K562 (cell line): Measurements from ENCODE around the gene SUPT7L. TPM values are rescaled to one million over a fixed set of nuclear protein-coding genes. Genes with fewer than 3 reads are reported as not detected.
A peak's percentile ranks its signal among the peaks of the same experiment; 100 is the strongest.

ENCODE experiments used
- BRD9 ChIP-seq: fragments of 450-650 bp; IDR thresholded peaks from 2 replicates; pipeline ENCODE4 v1.6.1; 2018; ENCODE audit warnings: low read depth; ENCODE audit not compliant: partially characterized antibody
- CREM ChIP-seq: IDR thresholded peaks from 2 replicates; pipeline ENCODE4 v1.6.1; 2014; ENCODE audit warnings: antibody characterized with exemption, low read depth
- FOXA3 ChIP-seq, 2 experiments: fragments of 450-650 bp in 1 of 2; sonication (generic) in 1 of 2; formaldehyde crosslinking; IDR thresholded peaks in 1 of 2; conservative IDR thresholded peaks in 1 of 2; 2 replicates each; pipeline versions ENCODE4 v1.4.0 to v1.8.0; 2020 to 2022; ENCODE audit warnings: mild to moderate bottlenecking in 2 of 2, missing genetic modification reagents in 1 of 2
- GTF2E2 ChIP-seq: fragments of 200-800 bp; sonication (Bioruptor generic); IDR thresholded peaks from 2 replicates; pipeline ENCODE4 v1.6.1; 2016; ENCODE audit warnings: missing genetic modification characterization, missing compliant biosample characterization
- HDAC6 ChIP-seq: IDR thresholded peaks from 2 replicates; pipeline ENCODE4 v1.6.1; 2012; ENCODE audit warnings: low read depth, mild to moderate bottlenecking, control low read depth, inconsistent platforms, low read length, moderate library complexity
- HNRNPLL ChIP-seq: fragments of 200-400 bp; formaldehyde crosslinking; IDR thresholded peaks from 2 replicates; pipeline ENCODE4 v1.6.1; 2017; ENCODE audit warnings: low read length, low read depth, mild to moderate bottlenecking; ENCODE audit not compliant: poor library complexity, severe bottlenecking
- MAFF ChIP-seq: IDR thresholded peaks from 2 replicates; pipeline ENCODE4 v1.6.1; 2012; ENCODE audit warnings: low read length, improper control_type of control experiment
- MAFG ChIP-seq: fragments of 450-650 bp; conservative IDR thresholded peaks from 2 replicates; pipeline ENCODE4 v1.6.1; 2016; ENCODE audit warnings: missing genetic modification characterization, missing compliant biosample characterization
- NFXL1 ChIP-seq: fragments of 450-650 bp; formaldehyde crosslinking; IDR thresholded peaks from 2 replicates; pipeline ENCODE4 v1.4.0; 2021; ENCODE audit warnings: mild to moderate bottlenecking
- NR4A1 ChIP-seq, 2 experiments: fragments of 250-450 bp in 1 of 2; fragments of 450-650 bp in 1 of 2; sonication (Bioruptor Pico) in 1 of 2; IDR thresholded peaks; 2 replicates each; pipeline versions ENCODE4 v1.4.0 to v1.6.1; 2016 to 2020; ENCODE audit warnings: mild to moderate bottlenecking in 2 of 2, missing compliant biosample characterization in 1 of 2, missing genetic modification characterization in 1 of 2, moderate library complexity in 1 of 2
- PHF8 ChIP-seq: fragments of 200-600 bp; sonication (generic); IDR thresholded peaks from 2 replicates; pipeline ENCODE4 v1.6.1; 2012; ENCODE audit warnings: mixed run types, mild to moderate bottlenecking, inconsistent platforms, low read length, moderate library complexity, borderline replicate concordance
- POLR2H ChIP-seq: IDR thresholded peaks from 2 replicates; pipeline ENCODE4 v1.6.1; 2016; ENCODE audit warnings: missing genetic modification characterization, low read depth, mild to moderate bottlenecking, control low read depth, missing compliant biosample characterization, moderate library complexity
- PTBP1 ChIP-seq: fragments of 200-400 bp; formaldehyde crosslinking; IDR thresholded peaks from 2 replicates; pipeline ENCODE4 v1.6.1; 2017; ENCODE audit warnings: low read depth, low read length
- RB1 ChIP-seq: fragments of 450-650 bp; IDR thresholded peaks from 2 replicates; pipeline ENCODE4 v1.6.1; 2017; ENCODE audit warnings: low read depth, mild to moderate bottlenecking
- TAF15 ChIP-seq: fragments of 200-400 bp; formaldehyde crosslinking; IDR thresholded peaks from 2 replicates; pipeline ENCODE4 v1.6.1; 2017; ENCODE audit warnings: mild to moderate bottlenecking, low read depth, low read length, moderate library complexity
- TAF9B ChIP-seq: fragments of 450-650 bp; IDR thresholded peaks from 2 replicates; pipeline ENCODE4 v1.6.1; 2018; ENCODE audit warnings: mild to moderate bottlenecking; ENCODE audit not compliant: partially characterized antibody
- TCF7 ChIP-seq: sonication (generic); IDR thresholded peaks from 2 replicates; pipeline ENCODE4 v1.6.1; 2016; ENCODE audit warnings: antibody characterized with exemption, borderline replicate concordance
- polyA plus RNA-seq, 8 experiments: library from polyadenylated mRNA; depleted of rRNA in 4 of 8; stranded (reverse) in 5 of 8; unstranded in 3 of 8; fragments of >200 nt; fragmentation: Nextera tagmentation in 2 of 8; fragmentation: Illumina TruSeq in 1 of 8; extraction: Ambion mirVana in 2 of 8; extraction: Trizol in 1 of 8; gene quantifications; 2 replicates each; pipeline versions ENCODE4 v1.2.1 to v1.2.3, GENCODE V29; 2011 to 2014; ENCODE audit warnings: inconsistent platforms in 1 of 8, missing spikeins in 1 of 8
- total RNA-seq, 7 experiments: library from RNA; depleted of rRNA in 6 of 7; stranded (reverse); fragments of >200 nt in 6 of 7; fragmentation: Illumina TruSeq in 2 of 7; extraction: Trizol in 2 of 7; gene quantifications; 2 replicates each; pipeline versions ENCODE4 v1.2.1 to v1.2.3, GENCODE V29; 2011 to 2021; ENCODE audit warnings: low replicate concordance in 1 of 7
- TF ChIP-seq, protein P1 (sequence below): fragments of 250-450 bp; sonication (Bioruptor Pico); IDR thresholded peaks from 2 replicates; pipeline ENCODE4 v1.5.0; 2022; ENCODE audit warnings: mild to moderate bottlenecking
- TF ChIP-seq, protein P2 (sequence below), 2 experiments: fragments of 450-650 bp; conservative IDR thresholded peaks; 2 replicates each; pipeline ENCODE4 v1.6.1; 2017; ENCODE audit warnings: mild to moderate bottlenecking in 2 of 2, moderate library complexity in 2 of 2

The SUPT7L gene
- total and polyA plus RNA-seq, 9 of the 15 experiments (the other 6 are each of a cell fraction or from before 2014, with no cell fraction given), result 22.0 to 72.8 (median 40.2) TPM

DNA sequence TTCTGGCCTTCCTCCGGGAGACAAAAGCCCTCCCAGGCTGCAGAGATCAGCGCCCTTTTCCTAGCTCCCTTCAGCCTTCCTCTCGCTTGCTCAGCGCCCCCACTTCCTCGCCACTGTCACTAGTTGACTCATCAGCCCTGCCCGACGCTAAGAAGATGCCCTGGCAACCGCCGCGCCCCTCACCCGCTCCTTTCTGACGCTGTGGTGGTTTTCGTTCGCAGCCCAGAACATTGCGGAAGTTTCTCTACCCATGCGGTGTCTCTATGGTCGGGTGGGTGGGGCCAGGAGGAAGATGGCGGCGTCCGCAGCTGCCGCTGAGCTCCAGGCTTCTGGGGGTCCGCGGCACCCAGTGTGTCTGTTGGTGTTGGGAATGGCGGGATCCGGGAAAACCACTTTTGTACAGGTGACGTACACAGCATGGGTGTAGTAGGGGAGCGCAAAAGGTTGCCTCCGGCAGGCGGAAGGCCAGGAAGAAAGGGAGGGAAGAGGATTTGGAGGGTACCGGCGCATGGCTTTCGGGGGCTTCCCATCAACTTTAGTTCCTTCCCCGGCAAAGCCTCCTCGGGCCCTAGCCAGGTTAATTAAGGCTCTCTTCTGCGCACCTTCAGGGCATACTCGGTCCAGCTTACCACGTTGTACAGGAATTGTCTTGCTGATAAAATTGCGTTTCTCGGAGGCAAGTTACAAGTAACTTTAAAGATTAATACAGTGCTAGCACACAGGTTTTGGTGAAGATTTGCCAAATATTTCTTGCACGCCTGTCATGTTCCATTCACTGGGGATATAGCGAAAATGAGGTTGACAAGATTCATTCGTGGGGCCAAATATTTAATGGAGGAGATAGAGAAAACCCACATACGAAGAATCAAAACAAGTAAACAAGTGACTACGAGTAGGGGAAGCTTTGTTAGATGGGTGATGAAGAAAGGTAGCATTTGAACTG lies 34.4 kb downstream of the SUPT7L start, which contains the start of the genes CCDC121 and GPN1 (continued):
- TF ChIP-seq MAFG (no peak), PHF8 (peak; percentile 97), HNRNPLL (peak; percentile 89), POLR2H (tag) (peak; percentile 70), RB1 (peak; percentile 74; the same call in 1 of the 2 replicates), FOXA3 (CRISPR knock-in tag; conservative IDR thresholded peaks at IDR 0.05 in 1 of 2, IDR thresholded peaks at IDR 0.05 in 1 of 2) (0 out of 4 replicates have a peak, but pooled peaks of 1 of the 2 experiments have one; percentile 22), CREM (peak; percentile 86), PTBP1 (no peak), HDAC6 (no peak), TCF7 (peak; percentile 42; the same call in 1 of the 2 replicates), TAF15 (no peak), MAFF (no peak), NFXL1 (CRISPR knock-in tag) (no peak), BRD9 (no peak), TAF9B (peak; percentile 98), NR4A1 (CRISPR knock-in tag; IDR thresholded peaks at IDR 0.05) (no peak), NR4A1 (tag; IDR thresholded peaks at IDR 0.05) (0 out of 2 replicates have a peak, but pooled peaks have one; percentile 38), GTF2E2 (tag) (peak; percentile 93)
- TF ChIP-seq, protein P1, sequence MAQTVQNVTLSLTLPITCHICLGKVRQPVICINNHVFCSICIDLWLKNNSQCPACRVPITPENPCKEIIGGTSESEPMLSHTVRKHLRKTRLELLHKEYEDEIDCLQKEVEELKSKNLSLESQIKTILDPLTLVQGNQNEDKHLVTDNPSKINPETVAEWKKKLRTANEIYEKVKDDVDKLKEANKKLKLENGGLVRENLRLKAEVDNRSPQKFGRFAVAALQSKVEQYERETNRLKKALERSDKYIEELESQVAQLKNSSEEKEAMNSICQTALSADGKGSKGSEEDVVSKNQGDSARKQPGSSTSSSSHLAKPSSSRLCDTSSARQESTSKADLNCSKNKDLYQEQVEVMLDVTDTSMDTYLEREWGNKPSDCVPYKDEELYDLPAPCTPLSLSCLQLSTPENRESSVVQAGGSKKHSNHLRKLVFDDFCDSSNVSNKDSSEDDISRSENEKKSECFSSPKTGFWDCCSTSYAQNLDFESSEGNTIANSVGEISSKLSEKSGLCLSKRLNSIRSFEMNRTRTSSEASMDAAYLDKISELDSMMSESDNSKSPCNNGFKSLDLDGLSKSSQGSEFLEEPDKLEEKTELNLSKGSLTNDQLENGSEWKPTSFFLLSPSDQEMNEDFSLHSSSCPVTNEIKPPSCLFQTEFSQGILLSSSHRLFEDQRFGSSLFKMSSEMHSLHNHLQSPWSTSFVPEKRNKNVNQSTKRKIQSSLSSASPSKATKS (CRISPR knock-in tag), result no peak
- TF ChIP-seq, protein P2, sequence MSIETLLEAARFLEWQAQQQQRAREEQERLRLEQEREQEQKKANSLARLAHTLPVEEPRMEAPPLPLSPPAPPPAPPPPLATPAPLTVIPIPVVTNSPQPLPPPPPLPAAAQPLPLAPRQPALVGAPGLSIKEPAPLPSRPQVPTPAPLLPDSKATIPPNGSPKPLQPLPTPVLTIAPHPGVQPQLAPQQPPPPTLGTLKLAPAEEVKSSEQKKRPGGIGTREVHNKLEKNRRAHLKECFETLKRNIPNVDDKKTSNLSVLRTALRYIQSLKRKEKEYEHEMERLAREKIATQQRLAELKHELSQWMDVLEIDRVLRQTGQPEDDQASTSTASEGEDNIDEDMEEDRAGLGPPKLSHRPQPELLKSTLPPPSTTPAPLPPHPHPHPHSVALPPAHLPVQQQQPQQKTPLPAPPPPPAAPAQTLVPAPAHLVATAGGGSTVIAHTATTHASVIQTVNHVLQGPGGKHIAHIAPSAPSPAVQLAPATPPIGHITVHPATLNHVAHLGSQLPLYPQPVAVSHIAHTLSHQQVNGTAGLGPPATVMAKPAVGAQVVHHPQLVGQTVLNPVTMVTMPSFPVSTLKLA (conservative IDR thresholded peaks at IDR 0.05), result peak; percentile 82 to 95
